GM23338 (cell line): ENCODE measurements around the gene SLC15A4. TPM values are rescaled to one million over a fixed set of nuclear protein-coding genes. Genes with fewer than 3 reads are reported as not detected.
"Not testable (repeated sequence)": the region's sequence is repeated elsewhere in the genome, so short reads cannot be mapped to it uniquely, and the experiment has no call there.

Source experiments
- ATAC-seq: fragments of 200-7000 bp; cut with Tn5 transposase; 3 replicates; pipeline ENCODE4 v1.9.1; 2020
- DNase-seq: peaks from one replicate; pipeline ENCODE4 v3.0.0-alpha.2; 2015; ENCODE audit warnings: low spot score
- H2AFZ ChIP-seq: fragments of 200-600 bp; sonication (generic); 2 replicates; pipeline ENCODE4 v1.8.0; 2016; ENCODE audit warnings: antibody characterized with exemption, mild to moderate bottlenecking, moderate library complexity
- H3F3A ChIP-seq: fragments of 200-600 bp; sonication (generic); replicated peaks from 2 replicates; pipeline ENCODE4 v1.8.0; 2017; ENCODE audit warnings: antibody characterized with exemption, mixed run types, low read depth
- H3K27ac ChIP-seq: fragments of 200-600 bp; sonication (generic); 2 replicates; pipeline ENCODE4 v1.6.1; 2016; ENCODE audit warnings: low read depth
- H3K27me3 ChIP-seq: fragments of 200-600 bp; sonication (generic); 2 replicates; pipeline ENCODE4 v1.8.0; 2016; ENCODE audit warnings: mild to moderate bottlenecking, mixed run types, moderate library complexity; ENCODE audit not compliant: insufficient read depth
- H3K36me3 ChIP-seq: fragments of 200-600 bp; sonication (generic); 2 replicates; pipeline ENCODE4 v1.8.0; 2016; ENCODE audit warnings: mild to moderate bottlenecking; ENCODE audit not compliant: insufficient read depth
- H3K4me1 ChIP-seq: fragments of 200-600 bp; sonication (generic); 2 replicates; pipeline ENCODE4 v1.8.0; 2016; ENCODE audit warnings: mild to moderate bottlenecking, moderate library complexity; ENCODE audit not compliant: insufficient read depth
- H3K4me2 ChIP-seq: fragments of 200-600 bp; sonication (generic); 2 replicates; pipeline ENCODE4 v1.7.1; 2017; ENCODE audit warnings: mixed run types
- H3K4me3 ChIP-seq: fragments of 200-600 bp; sonication (generic); 2 replicates; pipeline ENCODE4 v1.6.1; 2016; ENCODE audit warnings: mixed run types
- H3K79me2 ChIP-seq: fragments of 200-600 bp; sonication (generic); replicated peaks from 2 replicates; pipeline ENCODE4 v1.8.0; 2017; ENCODE audit warnings: mild to moderate bottlenecking; ENCODE audit not compliant: insufficient read depth
- H3K9me2 ChIP-seq: fragments of 200-600 bp; sonication (generic); 2 replicates; pipeline ENCODE4 v1.8.0; 2017; ENCODE audit not compliant: insufficient read depth
- H4K20me1 ChIP-seq: fragments of 200-600 bp; sonication (generic); replicated peaks from 2 replicates; pipeline ENCODE4 v1.8.0; 2017; ENCODE audit warnings: mild to moderate bottlenecking; ENCODE audit not compliant: insufficient read depth
- H3K27ac Mint-ChIP-seq: 2 replicates; pipeline ENCODE4 v1.8.0; 2020; ENCODE audit warnings: inconsistent platforms, mild to moderate bottlenecking, moderate library complexity, mixed read lengths
- H3K27me3 Mint-ChIP-seq: 3 replicates; pipeline ENCODE4 v1.8.0; 2022; ENCODE audit warnings: low read depth, mild to moderate bottlenecking, moderate library complexity, mixed read lengths, inconsistent platforms; ENCODE audit not compliant: insufficient read depth, poor library complexity
- H3K36me3 Mint-ChIP-seq: 3 replicates; pipeline ENCODE4 v1.8.0; 2021; ENCODE audit warnings: low read depth, mild to moderate bottlenecking, inconsistent platforms, moderate library complexity, mixed read lengths
- H3K4me1 Mint-ChIP-seq: 3 replicates; pipeline ENCODE4 v1.8.0; 2020; ENCODE audit warnings: mild to moderate bottlenecking, inconsistent platforms, mixed read lengths
- H3K4me3 Mint-ChIP-seq: 3 replicates; pipeline ENCODE4 v1.8.0; 2021; ENCODE audit warnings: moderate library complexity, mild to moderate bottlenecking, inconsistent platforms, mixed read lengths
- H3K9me3 Mint-ChIP-seq: 3 replicates; pipeline ENCODE4 v1.8.0; 2020; ENCODE audit warnings: moderate library complexity, mild to moderate bottlenecking, inconsistent platforms, mixed read lengths
- CREB1 ChIP-seq: fragments of 250-450 bp; sonication (Bioruptor Pico); IDR thresholded peaks from 2 replicates; pipeline ENCODE4 v1.5.0; 2020; ENCODE audit warnings: low read depth, mild to moderate bottlenecking, moderate library complexity
- CTCF ChIP-seq, 2 experiments: fragments of 200-600 bp in 1 of 2; sonication (generic) in 1 of 2; conservative IDR thresholded peaks; 2 replicates each; pipeline versions ENCODE4 v1.5.1 to v1.6.1; 2016 to 2017; ENCODE audit warnings: antibody characterized with exemption in 2 of 2, low read depth in 2 of 2, mild to moderate bottlenecking in 2 of 2, moderate library complexity in 1 of 2
- ETS1 ChIP-seq: IDR thresholded peaks from 2 replicates; pipeline ENCODE4 v1.6.1; 2016; ENCODE audit warnings: antibody characterized with exemption
- EZH2 ChIP-seq: fragments of 200-600 bp; sonication (generic); IDR thresholded peaks from one replicate; pipeline ENCODE4 v1.8.0; 2017; ENCODE audit warnings: antibody characterized with exemption, mild to moderate bottlenecking, low read depth; ENCODE audit not compliant: unreplicated experiment
- JUNB ChIP-seq: IDR thresholded peaks from one replicate; pipeline ENCODE4 v1.6.1; 2016; ENCODE audit warnings: antibody characterized with exemption; ENCODE audit not compliant: unreplicated experiment
- NANOG ChIP-seq: IDR thresholded peaks from 2 replicates; pipeline ENCODE4 v1.6.1; 2016; ENCODE audit warnings: antibody characterized with exemption, borderline replicate concordance
- POLR2AphosphoS5 ChIP-seq: IDR thresholded peaks from 2 replicates; pipeline ENCODE4 v1.6.1; 2016; ENCODE audit warnings: antibody characterized with exemption, low read depth
- STAT1 ChIP-seq: IDR thresholded peaks from one replicate; pipeline ENCODE4 v1.6.1; 2016; ENCODE audit warnings: antibody characterized with exemption; ENCODE audit not compliant: unreplicated experiment
- ZNF114 ChIP-seq: fragments of 250-450 bp; sonication (Bioruptor Pico); IDR thresholded peaks from 2 replicates; pipeline ENCODE4 v1.5.0; 2020; ENCODE audit warnings: mild to moderate bottlenecking, moderate library complexity
- ZNF462 ChIP-seq: fragments of 250-450 bp; sonication (Bioruptor Pico); IDR thresholded peaks from 2 replicates; pipeline ENCODE4 v1.5.0; 2020; ENCODE audit warnings: mild to moderate bottlenecking, moderate library complexity
- polyA plus RNA-seq: library from polyadenylated mRNA; unstranded; fragments of >200 nt; fragmentation: Nextera tagmentation; extraction: Ambion mirVana; gene quantifications from 2 replicates; pipeline ENCODE4 v1.2.1, GENCODE V29; 2016
- total RNA-seq: library from RNA; depleted of rRNA; stranded (reverse); fragments of >200 nt; shearing (Covaris generic); gene quantifications from 2 replicates; pipeline ENCODE4 v1.2.3, GENCODE V29; 2014

SLC15A4 gene
- total and polyA plus RNA-seq, 2 experiments from 2014 or later = 7.7 to 30.3 TPM

GRCh38 chr12:128852026-128852698 lies 28.4 kb upstream of the SLC15A4 start (continued):
- no peak for TF ChIP-seq ETS1

- H3K27me3 Mint-ChIP-seq = peaks cover 15% of the 10 kb centered on the region
- H3K27ac ChIP-seq, ATAC-seq, H3K79me2 ChIP-seq, H3K27me3 ChIP-seq, H4K20me1 ChIP-seq, H3K36me3 ChIP-seq, H2AFZ ChIP-seq, H3K4me3 ChIP-seq, DNase-seq, H3K4me2 ChIP-seq, H3K4me3 Mint-ChIP-seq, H3K4me1 Mint-ChIP-seq, H3K4me1 ChIP-seq, H3F3A ChIP-seq, H3K9me2 ChIP-seq, H3K27ac Mint-ChIP-seq: not testable (repeated sequence)
- peaks cover 28% of the 10 kb centered on the region for H3K36me3 Mint-ChIP-seq
- H3K9me3 Mint-ChIP-seq = peaks cover 77% of the 10 kb centered on the region
Measured at GRCh38 chr12:128851429-128851828, 27.7 kb upstream of the SLC15A4 start.

GRCh38 chr12:128850400-128850799 lies 26.6 kb upstream of the SLC15A4 start:
- Mint-ChIP-seq H3K4me3 (no peak overlapping the region), H3K4me1 (peaks cover 8% of the 10 kb centered on the region), H3K27ac (peak overlapping the region; percentile 90; the same call in 1 of the 2 replicates), H3K27me3 (peaks cover 15% of the 10 kb centered on the region), H3K9me3 (peaks cover 70% of the 10 kb centered on the region), H3K36me3 (peaks cover 22% of the 10 kb centered on the region)
- DNase-seq = no peak
- peaks cover 5% of the 10 kb centered on the region for H3K4me1 ChIP-seq
- no peaks in the 10 kb centered on the region for H3K9me2 ChIP-seq
- H3K27ac ChIP-seq = peak overlapping the region; percentile 78
- no peak overlapping the region for H2AFZ ChIP-seq
- H3K79me2 ChIP-seq = no peaks in the 10 kb centered on the region
- H4K20me1 ChIP-seq = no peaks in the 10 kb centered on the region
- peaks cover 7% of the 10 kb centered on the region; the same call in 1 of the 2 replicates for H3K27me3 ChIP-seq
- H3K4me2 ChIP-seq = no peak overlapping the region
- no peak for ATAC-seq
- no peaks in the 10 kb centered on the region for H3K36me3 ChIP-seq
- H3F3A ChIP-seq = no peaks in the 10 kb centered on the region
- H3K4me3 ChIP-seq = no peak overlapping the region
- TF ChIP-seq CTCF (conservative IDR thresholded peaks at IDR 0.05; ENCODE audit: low read depth in 2 of 2) (no peak), STAT1 (no peak), EZH2 (no peak), JUNB (no peak), POLR2AphosphoS5 (no peak), NANOG (no peak), ZNF462 (CRISPR knock-in tag) (no peak), ETS1 (no peak), ZNF114 (no peak), CREB1 (no peak)
